Peyer's patch (tissue), 4 donors: ENCODE data around the gene CEP290.

ENCODE experiments used
- CTCF ChIP-seq, 6 experiments: fragments of 450-650 bp in 4 of 6; fragments of 200-600 bp in 2 of 6; sonication (generic) in 1 of 6; IDR thresholded peaks; one replicate each; pipeline ENCODE4 v1.5.1; 2017 to 2019; ENCODE audit warnings: antibody characterized with exemption in 6 of 6, mild to moderate bottlenecking in 3 of 6, moderate library complexity in 1 of 6
- POLR2A ChIP-seq, 2 donors: fragments of 450-650 bp; IDR thresholded peaks; one replicate each; pipeline ENCODE4 v1.5.1; 2017; ENCODE audit warnings: antibody characterized with exemption in 2 of 2, mild to moderate bottlenecking in 2 of 2, moderate library complexity in 2 of 2

- TF ChIP-seq CTCF (IDR thresholded peaks at IDR 0.05), result no peak
- no peak for TF ChIP-seq POLR2A (IDR thresholded peaks at IDR 0.05)
Observed at GRCh38 chr12:88067301-88067700, 74.6 kb downstream of the CEP290 start.
